GM18858 (cell line): ENCODE measurements around the gene PPIF.

ENCODE experiments used
- ATAC-seq: cut with Tn5 transposase; IDR thresholded peaks from one replicate; pipeline ENCODE4 v1.9.1; 2021; ENCODE audit not compliant: unreplicated experiment

The PPIF gene

DNA sequence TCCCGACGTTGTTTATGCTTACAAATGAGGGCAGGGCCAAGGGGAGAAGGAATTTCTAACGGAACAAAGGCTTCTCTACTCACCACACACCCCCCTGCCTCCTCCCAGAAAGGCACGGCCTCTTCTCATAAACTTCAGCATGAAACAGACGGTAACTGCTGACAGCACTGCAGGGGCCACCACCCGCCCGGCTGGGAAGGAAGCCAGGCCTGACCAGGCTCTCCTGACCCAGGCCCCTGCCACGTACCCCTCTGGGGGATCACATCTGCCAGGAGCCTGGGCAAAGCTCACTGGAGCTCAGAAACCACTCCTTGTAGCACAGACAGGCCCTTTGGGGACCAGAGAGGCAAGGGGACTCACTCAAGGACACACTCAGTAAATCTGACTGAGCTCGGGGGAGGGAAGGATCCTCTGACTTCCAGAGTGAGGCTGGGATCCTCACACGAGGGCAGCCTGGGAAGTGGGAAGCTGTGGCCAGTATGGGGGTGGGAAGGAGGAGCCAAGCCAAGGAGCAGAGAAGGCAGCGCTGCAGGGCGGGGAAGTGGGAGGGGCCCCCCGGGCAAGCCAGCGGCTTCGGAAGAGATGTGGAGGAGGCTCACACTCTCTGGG is 52.1 kb downstream of the PPIF start:
- no peak for ATAC-seq

DNA sequence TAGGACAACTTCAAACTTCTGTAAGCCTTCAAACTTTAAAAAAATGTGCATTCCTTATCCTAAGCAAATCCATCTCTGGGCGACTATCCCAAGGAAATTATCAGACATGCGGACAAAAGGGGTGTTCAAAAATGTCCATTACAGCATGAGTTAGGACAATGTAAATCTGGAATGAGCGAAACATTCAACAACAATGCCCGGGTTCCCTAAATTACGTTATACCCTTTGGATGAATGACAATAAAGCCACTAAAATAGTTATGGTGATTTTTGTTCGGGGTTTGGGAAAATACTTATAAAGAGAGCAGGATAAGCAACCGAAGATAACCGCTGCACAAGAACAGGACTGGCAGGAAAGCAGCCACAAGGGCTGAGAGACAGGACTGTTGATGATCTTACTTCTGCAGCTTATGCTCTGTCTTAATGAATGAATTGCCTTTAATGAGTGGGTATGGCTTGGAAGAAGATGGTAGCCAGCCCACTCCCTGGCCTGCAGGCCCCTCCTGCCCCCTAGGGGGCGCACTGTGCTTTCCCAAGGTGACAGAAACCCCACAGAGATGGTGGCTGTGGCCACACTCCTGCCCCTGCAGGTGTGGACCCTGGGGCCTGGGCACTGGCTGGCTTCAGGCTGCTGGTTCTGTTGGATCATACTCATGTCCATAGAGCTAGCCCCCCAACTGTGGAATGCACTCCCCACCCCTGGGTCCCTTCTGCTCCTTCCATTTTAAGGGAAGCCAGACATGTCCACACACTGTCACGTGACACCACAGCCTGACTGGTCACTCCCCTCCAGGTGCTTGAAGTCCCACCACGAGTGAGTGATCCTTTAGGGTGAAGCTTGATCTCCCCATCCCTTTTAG is 53.1 kb downstream of the PPIF start:
- ATAC-seq: no peak

- no peak for ATAC-seq
These were observed 54.0 kb downstream of the PPIF start for GRCh38 chr10:79401015-79401921.

GRCh38 chr10:79402625-79402946 is 55.3 kb downstream of the PPIF start:
- no peak for ATAC-seq

DNA sequence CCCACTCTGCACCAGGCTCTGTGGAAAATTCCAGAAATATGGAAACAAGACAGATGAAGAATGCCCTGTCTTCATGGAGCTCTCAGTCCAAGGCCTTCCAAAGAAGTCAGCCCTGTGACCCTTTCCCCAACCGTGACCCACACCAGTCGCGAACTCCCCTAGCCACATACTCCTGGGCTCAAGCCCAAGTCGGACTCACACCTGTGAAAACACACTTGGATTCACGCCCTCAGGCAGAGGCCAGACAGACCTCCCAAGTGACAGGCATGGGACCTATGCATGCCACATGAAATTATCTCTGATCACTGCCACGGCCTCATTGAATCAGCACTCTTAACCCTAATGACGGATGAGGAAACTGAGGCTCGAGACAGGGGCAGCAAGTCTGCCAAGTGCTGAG is 55.7 kb downstream of the PPIF start:
- no peak for ATAC-seq

GRCh38 chr10:79403441-79404230 is 56.4 kb downstream of the PPIF start:
- no peak for ATAC-seq

DNA sequence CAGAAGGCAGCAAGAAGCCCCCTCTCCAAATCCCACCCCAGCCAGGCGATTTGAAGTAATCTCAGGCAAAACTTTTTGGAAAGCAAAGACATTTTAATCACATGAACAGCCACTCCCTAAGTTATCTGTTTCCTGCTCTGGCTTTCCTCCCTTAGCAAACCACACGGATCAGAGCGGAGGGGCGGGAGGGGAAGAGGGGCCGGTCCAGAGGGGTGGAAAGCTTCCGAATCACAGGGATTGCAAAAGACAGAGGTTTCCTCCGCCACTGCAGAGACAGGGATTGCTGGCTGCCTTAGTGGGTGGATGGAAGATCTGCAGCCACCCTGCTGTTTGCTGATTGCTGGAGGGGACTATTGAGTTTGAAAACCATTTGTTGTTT is 57.0 kb downstream of the PPIF start:
- no peak for ATAC-seq

GRCh38 chr10:79404690-79405131 is 57.4 kb downstream of the PPIF start:
- no peak for ATAC-seq
